ENCODE data around the gene GRAMD4. TPM values are rescaled to one million over a fixed set of nuclear protein-coding genes. Genes with fewer than 3 reads are reported as not detected.

The GRAMD4 gene
- 63.8 and 66.1 TPM in 2 replicates for total RNA-seq

- Mint-ChIP-seq H3K4me1 (peaks cover 4% of the 10 kb centered on the region), H3K36me3 (ENCODE audit: low read depth) (no peaks in the 10 kb centered on the region), H3K4me3 (no peak within 1 kb of the TSS), H3K27me3 (no peaks in the 10 kb centered on the region), H3K27ac (no peak within 1 kb of the TSS), H3K9me3 (no peaks in the 10 kb centered on the region)
- intact Hi-C loops (cut with micrococcal nuclease) = no loop called here
- DNase-seq = no peak
Observed at GRCh38 chr22:46619830-46620501, at the start of gene GRAMD4. GRAMD4 (plus strand) TSS chr22:46620386; CDS start chr22:46626800, 6,414 bp downstream.

GRCh38 chr22:46571642-46572250 lies 48.4 kb upstream of the GRAMD4 start:
- intact Hi-C loops (cut with micrococcal nuclease) = no loop called here
- no peak overlapping the region for H3K4me3 Mint-ChIP-seq
- H3K9me3 Mint-ChIP-seq = peaks cover 10% of the 10 kb centered on the region
- DNase-seq = no peak
- H3K36me3 Mint-ChIP-seq (ENCODE audit: low read depth) = no peaks in the 10 kb centered on the region
- peaks cover 11% of the 10 kb centered on the region for H3K4me1 Mint-ChIP-seq
- no peak overlapping the region for H3K27ac Mint-ChIP-seq
- H3K27me3 Mint-ChIP-seq = no peaks in the 10 kb centered on the region

GRCh38 chr22:46572911-46573780 lies 47.0 kb upstream of the GRAMD4 start:
- intact Hi-C loops (cut with micrococcal nuclease) = no loop called here
- H3K4me3 Mint-ChIP-seq = no peak overlapping the region
- H3K27me3 Mint-ChIP-seq = no peaks in the 10 kb centered on the region

GRCh38 chr22:46573781-46574437 lies 46.3 kb upstream of the GRAMD4 start:
- intact Hi-C loops (cut with micrococcal nuclease) = no loop called here
- peaks cover 23% of the 10 kb centered on the region for H3K4me1 Mint-ChIP-seq
- peaks cover 5% of the 10 kb centered on the region for H3K9me3 Mint-ChIP-seq
- no peak overlapping the region for H3K4me3 Mint-ChIP-seq
- peaks cover 2% of the 10 kb centered on the region for H3K36me3 Mint-ChIP-seq (ENCODE audit: low read depth)
- H3K27ac Mint-ChIP-seq = no peak overlapping the region
- DNase-seq = no peak
- no peaks in the 10 kb centered on the region for H3K27me3 Mint-ChIP-seq

More at GRCh38 chr22:46572911-46573780, 47.0 kb upstream of the GRAMD4 start:
- Mint-ChIP-seq H3K9me3 (peaks cover 6% of the 10 kb centered on the region), H3K36me3 (ENCODE audit: low read depth) (peaks cover 2% of the 10 kb centered on the region), H3K27ac (no peak overlapping the region), H3K4me1 (peaks cover 17% of the 10 kb centered on the region)
- DNase-seq = no peak

GRCh38 chr22:46574438-46574992 lies 45.7 kb upstream of the GRAMD4 start:
- Mint-ChIP-seq H3K27me3 (no peaks in the 10 kb centered on the region), H3K36me3 (ENCODE audit: low read depth) (peaks cover 4% of the 10 kb centered on the region), H3K27ac (no peak overlapping the region), H3K4me1 (peaks cover 29% of the 10 kb centered on the region), H3K9me3 (peaks cover 5% of the 10 kb centered on the region), H3K4me3 (peak overlapping the region; percentile 26)
- intact Hi-C loops (cut with micrococcal nuclease) = no loop called here
- DNase-seq = no peak

GRCh38 chr22:46574993-46575910 lies 44.9 kb upstream of the GRAMD4 start:
- intact Hi-C loops (cut with micrococcal nuclease) = loop anchor here (5.0 kb wide), 1 partner anchor 37 kb away; no protein-coding TSS in a partner anchor
- peaks cover 36% of the 10 kb centered on the region for H3K4me1 Mint-ChIP-seq
- H3K27ac Mint-ChIP-seq = peak overlapping the region; percentile 92
- H3K4me3 Mint-ChIP-seq = peak overlapping the region; percentile 83
- DNase-seq = no peak
- H3K36me3 Mint-ChIP-seq (ENCODE audit: low read depth) = peaks cover 4% of the 10 kb centered on the region
- H3K27me3 Mint-ChIP-seq = no peaks in the 10 kb centered on the region
- peaks cover 5% of the 10 kb centered on the region for H3K9me3 Mint-ChIP-seq

GRCh38 chr22:46575911-46576555 lies 44.2 kb upstream of the GRAMD4 start:
- Mint-ChIP-seq H3K9me3 (peaks cover 5% of the 10 kb centered on the region), H3K27me3 (no peaks in the 10 kb centered on the region), H3K4me1 (peaks cover 39% of the 10 kb centered on the region), H3K27ac (peak overlapping the region; percentile 92), H3K36me3 (ENCODE audit: low read depth) (peaks cover 4% of the 10 kb centered on the region), H3K4me3 (peak overlapping the region; percentile 83)
- intact Hi-C loops (cut with micrococcal nuclease) = loop anchor here (2.0 to 5.0 kb wide), 2 partner anchors 36 to 99 kb away; no protein-coding TSS in a partner anchor
- peak; percentile 64 for DNase-seq

- peak; percentile 90 for DNase-seq
- no peak overlapping the region for H3K27ac Mint-ChIP-seq
- peaks cover 4% of the 10 kb centered on the region for H3K36me3 Mint-ChIP-seq (ENCODE audit: low read depth)
- peak overlapping the region; percentile 83 for H3K4me3 Mint-ChIP-seq
- no peaks in the 10 kb centered on the region for H3K27me3 Mint-ChIP-seq
- peaks cover 44% of the 10 kb centered on the region for H3K4me1 Mint-ChIP-seq
- intact Hi-C loops (cut with micrococcal nuclease) = loop anchor here (2.0 to 5.0 kb wide), 2 partner anchors 36 to 98 kb away; no protein-coding TSS in a partner anchor
- peaks cover 5% of the 10 kb centered on the region for H3K9me3 Mint-ChIP-seq
Observed at GRCh38 chr22:46576556-46577367, 43.4 kb upstream of the GRAMD4 start.

GRCh38 chr22:46577368-46578249 lies 42.6 kb upstream of the GRAMD4 start:
- peak; percentile 70 for DNase-seq

GRCh38 chr22:46578251-46578823 lies 41.8 kb upstream of the GRAMD4 start:
- peaks cover 4% of the 10 kb centered on the region for H3K36me3 Mint-ChIP-seq (ENCODE audit: low read depth)
- DNase-seq = no peak
- H3K9me3 Mint-ChIP-seq = no peaks in the 10 kb centered on the region
- H3K27me3 Mint-ChIP-seq = no peaks in the 10 kb centered on the region
- peak overlapping the region; percentile 81 for H3K27ac Mint-ChIP-seq
- intact Hi-C loops (cut with micrococcal nuclease) = loop anchor here (5.0 kb wide), 1 partner anchor 34 kb away; no protein-coding TSS in a partner anchor
- peaks cover 49% of the 10 kb centered on the region for H3K4me1 Mint-ChIP-seq
- H3K4me3 Mint-ChIP-seq = peak overlapping the region; percentile 97

More at GRCh38 chr22:46577368-46578249, 42.6 kb upstream of the GRAMD4 start:
- H3K4me3 Mint-ChIP-seq = peak overlapping the region; percentile 97
- H3K9me3 Mint-ChIP-seq = no peaks in the 10 kb centered on the region
- H3K36me3 Mint-ChIP-seq (ENCODE audit: low read depth) = peaks cover 4% of the 10 kb centered on the region
- H3K27ac Mint-ChIP-seq = peak overlapping the region; percentile 95
- H3K27me3 Mint-ChIP-seq = no peaks in the 10 kb centered on the region
- H3K4me1 Mint-ChIP-seq = peaks cover 49% of the 10 kb centered on the region
- intact Hi-C loops (cut with micrococcal nuclease) = loop anchor here (2.0 to 5.0 kb wide), 2 partner anchors 35 to 97 kb away; no protein-coding TSS in a partner anchor
